HG03103 (cell line): ENCODE results near the gene MPND.

ENCODE experiments used
- ATAC-seq: cut with Tn5 transposase; IDR thresholded peaks from one replicate; pipeline ENCODE4 v1.9.1; 2021; ENCODE audit warnings: low read depth; ENCODE audit not compliant: unreplicated experiment

MPND gene

DNA sequence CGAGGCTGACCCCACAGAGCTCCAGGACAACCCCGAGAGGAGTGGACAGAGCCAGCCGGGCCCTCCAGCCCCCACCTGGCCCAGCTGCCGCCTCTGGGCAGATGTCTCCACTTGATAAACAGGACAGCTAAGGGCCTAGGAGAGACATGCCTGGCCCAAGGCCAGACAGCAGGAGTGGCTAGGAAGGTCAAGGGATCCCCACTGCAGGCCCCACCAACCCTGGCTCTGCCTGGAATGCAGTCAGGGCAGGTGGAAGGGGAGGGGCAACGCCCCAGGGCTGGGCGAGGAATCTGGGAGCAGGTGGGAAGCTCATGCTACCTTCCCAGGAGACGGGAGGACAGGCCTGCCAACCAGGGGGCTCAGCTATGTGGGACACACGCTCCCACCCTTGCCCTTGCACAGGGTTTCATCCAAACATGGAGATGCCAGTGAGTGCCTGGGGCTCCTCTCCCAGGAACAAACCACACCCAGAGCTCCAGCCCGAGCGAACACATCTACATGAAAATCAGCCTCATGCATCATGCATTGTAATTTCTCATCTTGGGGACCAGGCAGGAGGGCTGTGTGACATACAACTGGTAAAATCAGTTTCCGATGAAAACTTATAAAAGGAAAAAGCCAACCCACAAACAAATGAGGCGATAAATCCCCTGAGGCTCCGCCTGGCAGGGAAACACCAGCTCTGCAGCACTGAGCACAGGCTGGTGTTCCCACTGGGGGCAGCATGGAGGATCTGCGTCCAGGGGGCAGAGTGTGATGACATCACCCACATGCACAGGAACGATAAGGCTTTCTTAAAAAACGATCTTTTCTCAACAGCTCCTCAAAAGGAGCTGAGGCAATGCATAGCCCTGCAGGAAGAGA, 32.0 kb downstream of the MPND start:
- ATAC-seq, result no peak

DNA sequence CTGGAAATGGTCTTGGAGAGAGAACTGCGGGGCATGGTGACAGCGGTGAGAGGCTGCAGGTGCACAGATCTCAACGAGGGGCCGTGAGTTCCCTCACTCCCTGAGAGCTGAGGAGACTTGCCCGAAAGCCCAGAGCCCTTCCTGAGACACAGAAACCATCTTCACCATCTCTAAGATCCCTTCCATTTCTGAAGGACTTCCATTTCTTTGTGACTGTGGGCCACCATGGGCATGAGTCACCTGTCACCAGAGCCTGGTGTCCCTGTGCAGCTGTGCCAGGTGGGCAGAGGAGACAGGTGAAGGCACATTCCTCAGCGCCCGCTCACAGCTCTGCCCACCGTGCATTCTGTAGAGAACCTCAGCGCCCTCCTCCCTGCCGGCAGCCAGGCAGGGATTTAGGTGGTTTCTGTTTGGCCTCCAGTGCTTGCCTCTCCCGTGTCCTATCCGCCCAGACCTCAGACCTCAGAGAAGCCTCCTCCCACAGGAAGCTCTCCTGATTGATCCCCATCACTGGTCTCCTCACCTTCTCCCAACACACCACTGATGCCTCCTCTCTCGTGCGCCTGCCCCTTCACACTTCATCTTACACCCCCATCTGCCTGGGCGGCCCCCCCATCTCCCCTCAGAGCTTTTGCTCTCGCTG, 32.8 kb downstream of the MPND start:
- no peak for ATAC-seq

DNA sequence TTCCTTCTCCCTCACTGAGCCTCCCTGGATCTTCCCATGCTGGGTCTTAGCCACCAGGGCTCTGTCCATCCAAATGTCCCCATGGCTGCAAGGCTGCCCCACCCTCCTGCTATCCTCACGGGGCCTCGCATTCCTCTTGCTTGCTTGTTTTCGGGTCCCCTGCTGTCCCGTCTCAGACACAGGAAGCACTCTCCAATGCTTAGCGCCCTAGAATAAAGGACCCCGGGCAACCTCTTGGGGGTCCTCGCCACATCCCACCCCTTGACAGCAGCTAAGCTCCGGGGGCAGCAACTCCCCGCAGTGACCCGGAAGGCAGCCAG, 33.3 kb downstream of the MPND start:
- no peak for ATAC-seq

DNA sequence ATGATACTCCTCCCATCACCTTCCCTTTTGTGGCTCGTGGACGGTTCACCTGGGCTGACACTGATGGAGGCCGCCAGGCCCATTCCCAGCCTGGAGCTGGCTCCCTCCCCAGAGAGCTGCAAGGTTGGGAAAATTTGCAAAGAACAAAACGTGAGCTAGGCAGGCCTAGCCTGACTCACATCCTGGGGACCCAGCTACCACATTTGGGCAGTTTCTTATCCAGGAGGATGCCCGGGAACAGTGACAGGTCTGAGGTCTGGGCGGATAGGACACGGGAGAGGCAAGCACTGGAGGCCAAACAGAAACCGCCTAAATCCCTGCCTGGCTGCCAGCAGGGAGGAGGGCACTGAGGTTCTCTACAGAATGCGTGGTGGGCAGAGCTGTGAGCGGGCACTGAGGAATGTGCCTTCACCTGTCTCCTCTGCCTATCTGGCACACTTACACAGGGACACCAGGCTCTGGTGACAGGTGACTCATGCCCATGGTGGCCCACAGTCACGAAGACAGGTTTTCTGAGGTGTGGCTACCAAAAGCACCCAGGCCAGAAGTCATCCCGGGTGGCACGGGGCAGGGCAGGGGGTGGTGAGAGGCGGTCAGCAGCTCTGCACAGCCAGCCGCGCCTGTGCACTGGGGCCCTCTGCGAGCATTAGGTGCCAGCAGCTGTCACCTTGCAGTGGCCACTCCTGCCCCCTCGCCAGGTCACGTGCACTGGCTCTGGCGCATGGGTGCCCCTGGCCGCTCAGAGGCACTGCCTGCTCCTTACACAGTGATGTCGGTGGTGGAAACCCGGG, 33.8 kb downstream of the MPND start:
- ATAC-seq, result no peak

DNA sequence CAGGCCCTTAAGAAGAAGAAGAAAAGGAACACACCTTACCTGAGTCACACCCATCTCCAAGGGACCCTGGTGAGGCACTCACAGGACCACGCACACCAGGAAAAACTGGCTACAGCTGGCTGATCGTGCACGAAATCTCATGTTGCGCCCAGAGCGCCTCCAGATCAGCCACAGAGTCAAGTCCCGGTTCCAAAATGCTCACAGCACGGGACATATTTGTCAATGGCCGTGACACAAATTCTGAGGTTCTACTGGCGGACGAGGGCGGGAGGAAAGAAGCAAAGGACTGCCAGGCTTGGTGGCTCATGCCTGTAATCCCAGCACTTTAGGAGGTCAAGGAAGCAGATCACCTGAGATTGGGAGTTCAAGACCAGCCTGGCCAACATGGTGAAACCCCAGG, 35.5 kb downstream of the MPND start:
- ATAC-seq, result no peak

DNA sequence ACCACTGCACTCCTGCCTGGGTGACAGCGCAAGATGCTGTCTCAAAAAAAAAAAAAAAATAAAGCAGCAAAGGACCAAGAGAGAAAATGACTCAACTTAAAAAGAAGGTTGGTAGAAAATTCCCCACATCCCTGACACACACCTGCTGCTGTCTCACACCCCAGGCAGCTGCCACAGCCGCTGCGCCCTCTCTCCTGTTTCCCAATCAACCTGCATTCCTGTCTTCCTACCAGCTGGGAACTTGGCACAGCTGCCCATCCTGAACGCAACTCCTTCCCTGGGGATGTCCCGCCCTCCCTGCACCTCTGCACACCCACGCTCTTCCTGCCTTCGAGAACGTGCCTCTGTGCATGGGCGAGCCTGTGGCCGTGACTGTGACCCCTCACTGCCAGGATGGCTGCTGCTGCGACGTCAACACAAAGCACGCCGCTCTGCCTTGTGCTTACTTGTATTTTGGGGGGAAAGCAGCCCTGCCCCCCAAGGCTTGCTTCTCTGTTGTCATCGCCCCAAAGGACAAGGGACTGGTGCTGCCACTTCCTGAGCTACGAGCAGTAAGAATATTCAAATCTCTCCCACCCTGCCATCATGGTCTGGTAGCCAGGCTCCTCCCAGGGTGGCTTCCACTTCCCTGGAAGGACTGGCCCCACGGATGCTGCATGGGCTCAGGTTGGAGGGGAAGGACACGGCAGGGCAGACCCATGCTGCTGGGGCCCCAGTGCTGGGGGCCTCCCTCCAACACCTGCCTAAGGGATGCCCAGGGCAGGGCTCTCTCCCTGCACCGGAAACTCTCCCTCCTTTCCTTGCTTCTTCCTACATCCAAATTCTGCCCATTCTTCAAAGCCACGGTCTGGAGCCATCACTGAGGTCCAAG, 36.3 kb downstream of the MPND start:
- no peak for ATAC-seq

DNA sequence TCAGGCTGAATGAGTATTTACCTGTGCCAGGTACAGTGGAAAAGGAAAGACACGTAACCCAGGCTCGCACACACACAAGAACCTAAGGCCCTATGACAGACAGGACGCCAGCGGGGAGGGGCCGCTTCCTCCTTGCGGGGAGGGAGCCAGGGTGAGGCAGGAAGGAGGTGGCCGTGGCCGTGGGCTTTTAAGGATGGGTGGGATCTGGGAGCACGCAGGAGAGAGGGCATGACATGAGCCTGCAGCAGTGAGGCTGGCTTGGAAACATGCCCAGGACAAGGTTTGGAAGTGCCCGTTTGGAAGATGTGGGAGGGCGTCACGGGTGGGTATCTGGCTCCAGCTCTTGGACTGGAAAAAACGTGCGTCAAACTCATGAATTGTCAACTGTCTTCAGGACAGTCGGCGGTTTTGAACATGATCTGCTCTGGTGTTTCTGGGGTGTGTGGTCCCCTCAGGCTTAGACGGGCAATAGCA, 36.9 kb downstream of the MPND start:
- ATAC-seq, result no peak

DNA sequence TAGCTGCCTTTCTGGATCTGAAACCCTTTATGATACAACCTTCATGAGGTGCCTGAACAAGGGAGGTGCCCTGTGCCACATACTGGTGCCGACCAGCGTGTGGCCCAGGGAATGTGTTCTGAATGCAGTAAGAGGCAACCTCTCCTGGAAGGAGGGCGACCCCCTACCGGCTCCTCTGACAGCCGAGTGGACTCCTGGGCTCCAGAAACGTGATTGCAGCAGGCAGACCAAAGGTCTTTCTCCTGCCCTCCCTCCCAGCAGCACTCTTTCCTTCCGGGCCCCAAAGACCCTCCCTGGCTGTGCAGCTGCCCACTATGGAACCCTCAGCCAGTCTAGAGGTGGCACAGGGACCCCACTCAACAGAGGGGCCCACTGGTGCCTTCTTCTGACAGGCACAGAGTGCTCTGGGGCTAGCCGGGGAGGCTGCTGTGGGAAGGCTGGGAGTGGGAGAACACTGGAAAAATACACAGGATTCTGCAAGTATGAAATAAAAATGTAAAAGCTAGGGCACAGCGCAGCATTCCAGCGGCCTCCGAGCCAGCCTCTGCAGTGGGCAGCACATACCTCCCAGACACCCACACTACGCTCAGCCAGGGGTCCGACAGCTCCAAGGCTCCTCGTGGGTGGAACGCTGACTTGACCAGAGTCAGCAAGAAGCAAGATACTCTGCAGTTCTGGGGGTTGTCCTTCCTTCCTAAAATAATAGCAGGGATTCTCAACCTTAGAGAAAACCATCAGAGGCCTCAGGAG, 42.1 kb downstream of the MPND start:
- no peak for ATAC-seq

DNA sequence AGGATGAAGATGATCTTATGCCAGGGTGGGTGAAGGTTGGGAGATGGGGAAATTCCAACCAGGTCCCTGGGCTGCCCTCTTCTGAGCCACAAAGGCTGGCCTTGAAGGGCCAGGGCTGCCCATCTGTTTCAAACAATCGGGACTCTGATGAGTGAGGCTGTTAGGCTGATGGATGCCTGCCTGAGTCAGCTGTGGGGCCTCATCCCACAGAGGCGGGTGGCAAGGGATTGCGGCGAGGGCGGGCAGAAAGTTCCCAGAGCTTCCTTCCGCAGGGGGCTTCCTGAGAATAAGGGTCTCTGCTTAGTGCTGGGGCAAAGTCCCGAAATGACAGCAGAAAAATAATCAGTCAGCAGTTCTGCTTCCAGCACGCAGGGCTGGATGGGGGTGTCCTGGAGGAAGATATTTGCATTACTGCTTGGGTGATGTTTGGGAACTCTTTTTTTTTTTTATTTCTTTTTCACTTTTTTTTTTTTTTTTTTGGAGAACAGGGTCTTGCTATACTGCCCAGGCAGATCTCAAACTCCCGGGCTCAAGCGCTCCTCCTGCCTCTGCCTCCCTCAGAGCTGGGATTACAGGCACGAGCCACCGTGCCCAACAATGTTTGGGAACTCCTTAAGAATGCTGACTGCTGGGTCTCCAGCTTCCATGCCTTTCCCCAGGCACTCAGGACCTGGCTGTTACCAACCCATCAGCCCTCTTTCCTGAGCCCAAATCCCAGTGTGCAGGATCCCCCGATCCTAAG, 42.9 kb downstream of the MPND start:
- no peak for ATAC-seq

DNA sequence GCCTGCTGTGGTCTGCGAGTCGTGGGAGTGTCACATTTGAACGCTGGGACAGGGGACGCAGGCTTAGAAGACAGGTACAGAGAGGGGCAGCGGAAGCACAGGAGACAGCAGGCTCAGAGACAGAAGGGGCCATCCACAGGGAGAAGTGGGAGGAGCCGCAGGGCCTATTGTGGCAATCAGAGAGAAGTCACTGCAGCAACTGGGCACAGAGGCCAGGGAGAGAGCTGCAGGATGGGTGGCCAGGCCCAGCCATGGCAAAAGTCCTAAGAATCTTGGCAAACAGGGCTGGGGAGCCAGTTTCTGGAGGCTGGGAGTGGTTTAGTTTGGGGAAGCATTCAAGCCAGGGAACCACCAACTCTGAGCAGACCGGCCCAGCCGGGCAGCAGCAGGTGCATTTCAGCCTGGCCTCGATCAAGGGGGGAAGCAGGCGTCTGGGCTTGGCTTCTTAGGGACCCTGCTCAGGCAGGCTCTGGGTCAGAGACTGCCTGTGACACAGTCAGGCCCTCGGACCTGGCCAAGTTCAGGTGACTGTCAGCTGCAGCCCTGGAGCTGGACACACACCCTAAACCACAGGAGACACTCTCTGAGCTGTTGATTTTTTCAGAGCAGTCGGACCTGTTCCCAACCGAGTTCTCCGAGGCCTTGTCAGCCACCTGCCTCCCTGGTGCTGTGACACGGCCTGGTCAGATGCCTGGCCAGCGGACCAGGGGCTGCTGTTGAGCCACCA, 45.1 kb downstream of the MPND start:
- no peak for ATAC-seq

DNA sequence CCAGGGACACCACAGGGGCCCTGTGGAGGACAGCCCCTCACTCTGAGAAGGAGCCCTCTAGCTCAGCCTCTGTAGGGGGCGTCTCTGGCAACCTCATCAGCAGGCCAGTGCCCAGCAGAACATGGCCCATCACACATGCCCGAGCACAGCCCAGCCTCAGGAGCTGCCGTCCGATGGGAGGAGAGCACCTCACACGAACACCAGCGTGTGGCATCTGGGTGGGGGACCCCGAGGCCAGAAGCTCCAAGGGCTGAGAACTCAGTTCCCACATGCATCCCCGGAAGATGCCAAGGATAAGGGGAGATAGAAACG, 45.7 kb downstream of the MPND start:
- no peak for ATAC-seq

DNA sequence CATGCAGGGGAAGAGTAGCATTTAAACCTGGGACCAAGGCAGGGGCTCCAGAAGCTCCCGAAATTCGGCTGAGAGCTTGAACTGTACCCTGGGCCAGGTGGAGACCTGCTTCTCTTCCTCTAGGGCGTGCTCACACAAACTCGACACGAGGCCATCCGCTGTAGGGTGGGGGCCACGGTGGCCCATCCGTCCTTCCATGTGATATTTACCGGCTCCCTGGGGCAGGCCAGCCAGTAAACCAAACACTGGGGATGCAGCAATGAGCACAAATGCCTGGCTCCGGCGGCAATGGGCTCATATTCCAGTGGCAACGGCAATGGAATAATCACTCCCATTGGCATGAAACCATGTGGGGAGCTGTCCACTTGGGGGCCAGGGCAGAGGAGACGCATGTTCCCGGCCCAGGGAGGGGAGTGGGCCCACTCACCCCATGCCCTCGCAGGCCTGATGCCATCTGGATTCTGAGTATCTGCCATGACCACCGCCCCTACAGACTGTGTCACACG, 46.2 kb downstream of the MPND start:
- ATAC-seq, result no peak

DNA sequence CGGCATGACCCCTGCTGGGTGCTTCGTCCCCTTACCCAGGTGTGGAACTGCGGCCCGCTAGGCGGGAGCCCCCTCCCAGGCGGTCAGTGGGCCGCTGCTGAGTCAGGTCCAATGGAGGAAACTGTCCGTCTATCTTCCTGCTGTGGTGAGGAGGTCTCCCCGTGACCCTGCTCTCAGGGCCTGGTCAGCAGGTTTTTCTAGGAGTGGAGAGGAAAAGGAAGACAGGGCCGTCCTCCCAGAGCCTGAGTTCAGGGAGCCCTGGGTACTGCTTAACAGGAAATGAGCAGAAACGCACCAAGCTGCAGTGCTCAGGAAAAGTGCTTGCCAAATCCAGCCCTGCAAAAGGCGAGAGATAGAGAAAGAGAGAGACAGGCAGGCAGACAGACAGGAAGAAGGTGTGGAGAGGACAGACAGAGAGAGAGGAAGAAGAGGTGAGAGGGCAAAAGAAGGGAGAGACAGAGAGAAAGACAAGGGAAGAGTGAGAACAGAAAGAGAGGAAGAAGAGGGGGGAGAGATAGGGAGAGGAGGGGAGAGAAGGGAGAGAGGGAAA, 46.7 kb downstream of the MPND start:
- ATAC-seq, result no peak

DNA sequence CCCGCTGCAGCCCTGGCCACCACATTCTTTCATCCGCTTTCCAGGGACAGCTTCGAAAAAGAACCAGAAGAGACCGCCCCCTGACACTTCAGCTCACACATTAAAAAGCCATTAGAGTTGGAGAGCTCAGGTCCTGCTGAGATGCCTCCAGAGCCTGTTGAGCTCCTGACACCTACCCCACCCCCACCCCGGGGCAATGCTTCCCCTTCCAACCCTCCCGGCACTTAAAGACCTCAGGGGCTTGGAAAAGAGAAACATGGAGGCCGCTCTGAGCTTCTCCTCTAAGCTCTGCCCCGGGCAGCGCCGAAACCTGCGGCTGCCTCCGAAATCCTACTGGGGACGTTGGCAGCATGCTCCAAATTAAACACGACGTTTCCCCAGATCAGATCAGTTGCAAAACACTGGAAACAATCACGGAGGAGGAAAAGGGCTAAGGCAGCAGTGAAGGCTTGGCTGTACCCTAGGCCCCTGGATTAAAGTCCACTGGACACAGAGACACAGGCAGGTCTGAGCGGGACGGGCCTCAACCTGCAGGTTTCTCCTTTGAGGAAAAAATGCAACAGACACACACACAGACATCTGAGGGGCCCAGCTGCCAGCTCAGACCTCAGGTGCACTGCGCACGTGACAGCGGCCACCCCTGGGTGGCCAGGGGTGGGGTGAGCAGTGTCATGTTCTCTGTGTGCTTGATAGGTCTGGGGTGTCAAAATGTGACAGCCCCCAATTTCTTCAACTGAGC, 47.4 kb downstream of the MPND start:
- ATAC-seq, result no peak

DNA sequence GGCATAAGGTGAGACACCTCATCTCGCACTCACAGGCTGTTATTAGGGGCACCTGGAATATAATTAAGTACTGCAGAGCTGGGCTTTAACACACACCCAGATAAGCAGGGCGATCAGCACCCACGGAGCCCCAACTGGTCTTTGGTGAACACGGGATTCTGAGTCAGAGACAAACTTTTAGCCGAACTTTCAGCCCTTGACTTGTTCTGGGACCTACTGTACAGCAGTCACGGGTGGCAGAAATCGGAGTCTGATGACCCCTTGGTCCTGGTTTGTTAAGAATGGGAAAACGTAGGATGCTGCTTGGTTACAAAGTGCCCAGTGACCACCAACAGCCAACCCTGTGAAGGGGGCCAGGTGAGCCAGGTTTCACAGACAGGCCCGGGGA, 47.9 kb downstream of the MPND start:
- ATAC-seq, result no peak

DNA sequence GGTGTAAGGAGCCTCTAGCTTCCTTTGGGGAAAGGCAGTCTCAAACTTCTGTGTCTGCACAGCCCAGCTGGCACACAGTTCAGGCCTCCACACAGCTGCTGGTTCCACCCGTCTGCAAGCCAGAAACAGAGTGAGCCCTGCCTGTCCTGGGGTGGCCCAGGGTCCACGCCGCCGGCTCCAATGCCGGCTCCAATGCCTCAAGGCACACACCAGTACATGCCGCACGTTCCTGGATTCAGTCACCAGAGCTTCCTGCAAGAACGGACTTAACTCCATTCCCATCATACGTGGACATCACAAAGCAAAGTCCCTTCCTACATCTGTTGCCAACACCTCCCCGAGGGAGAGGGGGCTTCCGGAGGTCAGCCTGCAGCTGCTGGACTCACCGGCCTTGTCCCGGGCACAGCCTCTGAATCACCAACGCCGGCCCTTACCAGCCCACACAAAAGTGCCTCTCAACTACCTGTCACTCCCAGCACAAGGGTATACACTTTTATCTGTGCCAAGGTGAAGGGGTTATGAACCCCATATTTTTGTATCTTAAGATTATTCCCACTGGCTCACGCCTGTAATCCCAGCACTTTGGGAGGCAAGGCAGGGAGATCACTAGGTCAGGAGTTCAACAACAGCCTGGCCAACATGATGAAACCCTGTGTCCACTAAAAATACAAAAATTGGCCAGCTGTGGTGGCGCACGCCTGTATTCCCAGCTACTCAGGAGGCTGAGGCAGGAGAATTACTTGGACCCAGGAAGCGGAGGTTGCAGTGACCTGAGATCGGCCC, 48.5 kb downstream of the MPND start:
- no peak for ATAC-seq
